GM21786 (cell line): Measurements from ENCODE around the gene RYR3.

Source experiments
- ATAC-seq: cut with Tn5 transposase; IDR thresholded peaks from one replicate; pipeline ENCODE4 v1.9.1; 2021; ENCODE audit not compliant: unreplicated experiment

The RYR3 gene

DNA sequence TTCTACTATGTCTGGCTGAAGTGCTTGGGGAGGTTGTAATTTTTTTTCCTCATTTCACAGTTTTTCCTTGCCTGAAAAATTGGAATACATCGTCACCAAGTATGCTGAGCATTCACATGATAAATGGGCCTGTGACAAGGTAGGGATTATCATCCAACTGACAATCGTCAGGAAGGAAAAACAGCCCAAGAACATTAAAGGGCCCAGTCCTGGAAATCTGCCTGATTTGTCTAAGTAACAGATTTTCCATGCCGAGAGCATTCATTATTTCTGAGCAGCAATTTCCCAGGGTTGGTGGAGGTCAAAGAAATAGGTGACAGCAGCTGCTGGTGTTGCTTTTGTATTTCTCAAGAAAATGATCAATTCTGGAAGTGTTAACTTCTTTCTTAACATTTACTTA lies 431.5 kb downstream of the RYR3 start:
- ATAC-seq: no peak

DNA sequence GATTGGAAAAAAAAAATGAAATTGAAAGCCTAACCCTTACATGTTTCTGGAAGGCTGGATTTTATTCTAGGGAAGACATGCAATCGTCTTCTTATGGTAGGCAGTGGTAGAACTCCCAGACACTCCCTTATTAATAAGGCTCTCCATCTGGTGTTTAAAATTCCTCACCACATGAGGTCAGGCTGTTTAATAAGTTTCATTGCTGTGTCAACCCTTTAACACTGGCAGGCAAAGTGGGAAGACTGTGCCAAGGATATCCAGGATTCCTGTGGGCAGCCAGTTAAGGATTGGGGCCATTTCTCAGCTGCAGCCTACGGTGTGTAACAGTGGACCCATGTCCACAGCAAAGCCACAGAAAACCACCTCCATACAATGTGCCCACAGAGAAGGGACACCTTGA lies 432.0 kb downstream of the RYR3 start:
- ATAC-seq: no peak

DNA sequence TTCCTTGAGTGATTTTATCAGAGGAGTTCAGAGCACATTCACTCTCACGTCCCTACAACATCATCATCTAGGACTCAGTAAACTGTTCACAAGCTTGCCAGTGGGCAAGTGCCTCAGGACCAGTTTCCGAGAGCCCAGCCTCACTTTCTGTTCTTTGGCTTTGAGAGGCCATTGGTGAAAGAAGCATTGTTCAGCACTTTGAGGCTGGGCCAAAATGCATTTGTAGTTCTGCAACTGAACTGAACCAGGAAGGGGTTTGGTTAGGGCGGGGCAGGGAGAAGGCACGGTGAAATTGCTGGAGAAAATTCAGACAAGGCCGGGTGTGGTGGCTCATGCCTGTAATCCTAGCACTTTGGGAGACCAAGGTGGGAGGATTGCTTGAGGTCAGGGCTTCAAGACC lies 435.4 kb downstream of the RYR3 start:
- ATAC-seq: no peak

DNA sequence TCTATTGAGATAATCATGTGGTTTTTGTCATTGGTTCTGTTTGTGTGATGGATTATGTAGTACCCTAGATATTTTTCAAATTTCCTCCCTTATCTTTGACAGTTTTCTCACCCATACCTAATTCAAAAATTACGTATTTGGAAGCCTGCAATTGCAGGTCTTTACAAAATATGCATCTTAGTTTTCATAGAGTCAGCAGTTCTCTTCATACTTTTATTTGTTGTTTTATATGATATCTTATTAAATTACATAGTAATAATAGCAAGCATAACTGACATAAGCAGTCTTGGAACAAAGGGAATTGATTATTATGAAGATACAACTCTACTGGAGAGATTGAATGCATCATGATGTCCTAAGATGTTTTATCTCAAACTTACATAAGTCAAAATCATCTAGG lies 442.2 kb downstream of the RYR3 start:
- ATAC-seq: no peak

DNA sequence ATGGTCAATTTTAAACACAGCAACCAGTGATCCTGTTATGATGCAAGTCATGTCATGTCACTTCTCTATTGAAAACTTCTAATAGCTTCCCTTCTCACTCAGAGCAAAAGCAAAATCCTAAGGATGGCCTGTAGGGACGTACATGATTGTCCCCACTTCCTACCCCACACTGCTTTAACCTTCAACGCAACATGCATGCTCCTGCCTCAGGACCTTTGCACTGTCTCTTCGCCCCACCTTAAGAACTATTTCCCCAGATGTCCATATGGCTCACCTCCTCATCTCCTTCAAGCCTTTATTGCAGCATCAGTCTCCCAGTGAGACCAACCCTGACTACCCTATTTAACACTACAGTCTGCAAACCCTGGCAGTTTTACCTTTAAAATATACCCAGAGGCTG lies 443.5 kb downstream of the RYR3 start:
- no peak for ATAC-seq

DNA sequence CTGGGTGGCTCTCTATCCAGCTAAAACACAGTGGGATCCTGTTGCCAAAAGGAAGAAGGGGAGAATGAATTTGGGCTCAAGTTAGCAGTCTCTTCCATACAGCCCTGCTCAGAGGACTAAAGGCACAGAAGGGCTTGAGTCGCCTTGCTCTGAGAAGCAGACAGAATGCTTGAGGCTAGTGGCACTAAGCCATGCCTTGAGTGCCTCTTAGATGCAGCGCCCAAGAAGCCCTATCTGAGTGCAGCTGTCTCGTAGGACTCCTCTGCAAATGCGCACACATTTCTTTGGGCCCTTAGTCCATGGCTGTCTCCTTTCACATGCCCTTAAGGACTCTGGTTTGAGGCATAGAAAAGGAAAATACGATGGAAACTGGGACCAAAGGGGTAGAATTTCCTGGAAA lies 446.2 kb downstream of the RYR3 start:
- no peak for ATAC-seq

DNA sequence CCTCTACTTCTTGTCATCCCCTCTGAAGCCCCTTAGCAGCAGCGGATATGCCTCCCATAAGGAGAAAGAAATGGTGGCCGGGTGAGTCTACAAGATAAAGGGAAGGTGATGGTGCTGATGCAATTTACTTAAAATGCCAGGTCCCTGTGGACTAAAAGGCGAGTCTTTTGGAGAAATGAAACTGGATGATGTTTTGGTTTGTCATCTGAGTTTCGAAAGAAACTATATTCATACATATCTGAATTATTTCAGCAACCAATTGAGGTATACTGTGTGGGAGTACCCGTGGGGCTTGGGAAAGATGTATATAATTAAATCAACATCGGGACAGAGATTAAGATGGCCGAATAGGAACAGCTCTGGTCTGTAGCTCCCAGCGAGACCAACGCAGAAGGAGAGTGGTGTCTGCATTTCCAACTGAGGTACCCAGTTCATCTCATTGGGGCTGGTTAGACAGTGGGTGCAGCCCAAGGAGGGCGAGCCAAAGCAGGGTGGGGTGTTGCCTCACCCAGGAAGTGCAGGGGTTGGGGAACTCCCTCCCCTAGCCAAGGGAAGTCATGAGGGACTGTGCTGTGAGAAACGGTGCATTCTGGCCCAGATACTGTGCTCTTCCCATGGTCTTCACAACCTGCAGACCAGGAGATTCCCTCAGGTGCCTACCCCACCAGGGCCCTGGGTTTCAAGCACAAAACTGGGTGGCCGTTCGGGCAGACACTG lies 446.9 kb downstream of the RYR3 start:
- ATAC-seq: no peak

DNA sequence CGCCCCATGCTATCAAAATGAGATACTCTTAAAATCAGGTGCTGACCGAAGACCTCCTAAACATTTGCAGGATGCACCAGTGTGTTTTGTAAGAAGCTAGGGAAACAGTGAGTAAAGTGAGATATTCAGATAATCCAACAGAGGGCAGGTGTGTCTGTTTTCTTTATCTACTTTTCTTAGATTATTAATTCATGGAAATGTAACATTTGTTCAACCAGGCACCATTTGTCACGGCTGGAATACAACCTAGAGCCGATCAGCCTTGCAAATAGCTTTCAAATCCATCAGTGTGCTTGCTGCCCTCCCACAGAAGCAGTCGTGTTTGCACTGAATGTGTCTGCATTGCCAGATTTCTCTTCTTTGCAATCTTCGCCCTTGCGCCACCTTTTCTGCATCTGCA lies 455.6 kb downstream of the RYR3 start:
- ATAC-seq: no peak

DNA sequence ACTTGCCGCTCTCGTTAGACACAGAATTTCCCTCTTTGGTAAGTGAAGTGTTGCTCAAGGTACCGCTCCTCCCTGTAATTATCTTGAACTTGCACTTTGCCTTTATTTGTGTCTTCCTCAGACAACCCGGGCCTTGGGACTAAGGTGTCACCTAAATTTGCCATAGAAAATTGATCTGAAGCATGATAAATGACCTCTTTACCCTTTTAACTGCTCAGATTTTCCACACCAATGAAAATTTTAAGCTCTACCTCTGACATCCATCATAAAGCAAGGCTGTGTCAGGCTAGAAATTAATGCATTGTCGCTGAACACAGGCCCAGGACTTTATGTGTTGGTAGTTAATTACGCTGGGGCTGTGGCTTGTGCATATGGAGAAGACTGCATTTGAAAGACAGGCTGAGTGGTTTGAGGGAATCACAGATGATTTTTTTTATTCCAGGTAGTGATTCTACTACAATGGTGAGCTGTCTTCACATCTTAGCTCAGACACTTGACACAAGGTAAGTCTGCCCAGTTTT lies 458.0 kb downstream of the RYR3 start:
- no peak for ATAC-seq

DNA sequence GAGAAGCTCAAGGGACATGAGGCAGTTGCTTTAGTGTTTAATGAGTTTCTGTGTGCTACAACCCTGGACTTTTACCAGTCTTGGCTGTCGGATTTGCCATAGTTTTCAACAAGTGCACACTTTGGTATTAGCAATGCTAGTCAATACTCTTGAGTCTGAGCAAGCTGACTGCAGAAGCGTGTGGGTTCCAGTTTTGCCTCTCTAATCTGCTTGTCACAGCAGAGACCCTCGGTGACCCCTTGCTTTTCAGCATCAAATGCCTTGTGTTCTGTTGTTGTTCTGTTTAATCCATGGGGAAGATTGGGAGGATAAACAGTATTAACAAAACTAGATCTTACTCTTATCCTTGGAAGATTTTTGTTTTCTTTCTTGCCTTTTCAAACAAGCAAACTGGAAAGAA lies 463.2 kb downstream of the RYR3 start:
- no peak for ATAC-seq

DNA sequence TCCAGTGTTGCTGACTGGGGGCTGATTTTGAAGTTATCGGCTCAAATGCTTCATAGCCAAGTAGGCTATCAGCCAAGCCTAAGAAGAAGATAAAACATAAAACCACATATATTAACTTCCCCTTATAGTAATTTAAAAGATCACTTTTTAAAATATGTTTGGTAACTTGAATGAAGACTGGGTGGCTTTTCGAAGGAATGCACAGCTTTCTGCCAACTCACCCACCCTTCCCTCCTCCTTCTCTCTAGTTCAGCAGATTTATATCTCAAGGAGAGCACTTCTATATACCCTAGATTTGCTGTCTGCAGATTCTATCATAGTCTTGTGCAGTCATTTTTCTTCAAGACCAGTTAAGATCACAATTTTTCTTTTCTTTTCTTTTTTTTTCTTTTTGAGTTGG lies 468.1 kb downstream of the RYR3 start:
- ATAC-seq: no peak

DNA sequence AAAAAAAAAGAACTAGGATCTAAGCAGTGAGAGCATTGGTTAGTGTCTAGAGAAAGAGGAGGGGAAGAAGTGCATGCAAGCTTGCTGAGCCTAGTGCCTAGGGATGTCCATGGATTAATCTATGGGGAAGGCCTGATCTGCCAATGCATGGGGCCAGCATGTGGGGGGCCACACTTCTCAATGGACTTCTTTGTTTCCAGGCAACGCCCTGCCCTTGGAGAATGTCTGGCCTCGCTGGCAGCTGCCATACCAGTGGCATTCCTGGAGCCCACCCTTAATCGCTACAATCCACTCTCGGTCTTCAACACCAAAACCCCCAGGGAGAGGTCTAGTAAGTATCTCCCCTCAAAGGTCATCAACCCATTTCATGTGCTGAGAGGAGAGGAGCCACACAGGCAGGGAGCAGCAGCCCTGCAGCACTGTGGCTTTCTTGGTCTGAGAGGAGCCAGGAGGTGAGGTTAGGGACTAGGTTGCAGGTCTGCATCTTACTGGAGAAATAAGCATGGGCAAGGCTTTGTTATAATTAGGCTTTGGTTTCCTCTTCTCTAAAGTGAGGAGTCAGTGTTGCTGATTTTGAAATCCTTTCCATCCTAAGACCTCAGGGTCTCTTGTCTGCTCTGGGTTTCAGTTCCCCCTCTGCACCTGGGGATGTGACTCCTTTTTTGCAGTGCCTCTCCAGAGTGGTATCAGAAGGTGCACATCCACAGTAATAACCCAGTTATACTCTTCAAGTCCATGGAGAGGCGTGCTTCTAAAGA lies 469.4 kb downstream of the RYR3 start:
- no peak for ATAC-seq

DNA sequence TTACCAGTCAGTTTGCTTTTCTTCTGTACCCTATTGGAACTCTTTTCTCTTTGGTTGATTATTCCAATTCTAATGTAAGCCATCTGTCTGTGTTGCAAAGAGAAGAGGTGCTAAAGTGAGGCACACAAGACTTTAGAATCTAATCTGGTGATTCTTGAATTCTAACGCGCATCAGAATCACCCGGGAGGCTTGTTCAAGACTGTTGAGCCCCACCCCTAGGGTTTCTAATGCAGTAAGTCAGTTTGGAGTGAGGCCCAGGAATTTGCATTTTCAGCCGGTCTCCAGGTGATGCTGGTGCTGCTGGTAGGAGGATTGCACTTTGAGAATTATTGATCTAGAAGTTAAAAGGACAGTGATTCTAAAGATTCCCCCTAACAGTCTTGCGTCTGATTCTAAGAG lies 472.2 kb downstream of the RYR3 start:
- no peak for ATAC-seq

DNA sequence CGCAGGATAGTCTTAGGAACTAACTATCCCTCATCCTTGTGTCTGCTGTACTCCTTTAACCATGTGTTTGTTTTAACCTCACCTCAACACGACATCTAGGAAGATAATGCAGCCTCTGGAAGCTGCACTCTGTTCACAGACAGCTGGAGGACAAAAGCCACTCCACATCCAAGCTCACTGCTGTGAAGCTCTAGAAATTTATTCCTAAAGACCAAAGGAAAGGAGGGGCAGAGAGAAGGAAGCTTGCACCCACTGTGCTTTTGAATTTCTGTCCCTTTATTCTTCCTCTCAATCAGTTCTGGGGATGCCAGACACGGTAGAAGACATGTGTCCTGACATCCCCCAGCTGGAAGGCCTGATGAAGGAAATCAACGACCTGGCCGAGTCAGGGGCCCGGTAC lies 474.6 kb downstream of the RYR3 start:
- no peak for ATAC-seq

DNA sequence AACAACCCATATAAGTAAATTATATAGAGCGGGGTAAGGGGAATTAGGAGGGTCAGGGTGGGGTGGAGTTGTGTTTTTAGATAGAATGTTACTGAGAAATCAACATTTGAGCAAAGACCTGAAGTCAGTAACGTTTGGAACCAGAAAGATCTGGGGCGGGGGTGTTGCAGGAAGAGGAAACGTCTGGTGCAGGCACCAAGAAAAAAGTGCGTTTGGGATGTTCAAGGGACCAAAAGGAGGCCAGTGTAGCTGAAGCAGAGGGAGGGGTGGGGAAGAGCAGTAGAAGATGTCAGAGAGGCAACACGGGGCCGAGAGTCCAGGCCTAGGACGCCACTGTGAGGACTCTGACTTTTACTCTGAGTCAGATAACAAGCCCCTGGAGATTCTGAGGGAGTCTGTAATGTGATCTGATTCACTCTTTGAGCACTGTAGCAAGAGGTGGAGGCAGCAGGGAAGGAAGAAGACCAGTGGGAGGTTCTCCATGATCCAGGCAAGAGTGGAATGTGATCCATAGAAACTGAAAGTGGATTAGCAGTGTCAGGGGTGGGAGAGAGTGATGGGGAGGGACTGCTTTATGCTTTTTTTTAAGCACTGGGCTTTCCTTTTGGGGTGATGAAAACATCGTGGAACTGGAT lies 478.3 kb downstream of the RYR3 start:
- no peak for ATAC-seq

DNA sequence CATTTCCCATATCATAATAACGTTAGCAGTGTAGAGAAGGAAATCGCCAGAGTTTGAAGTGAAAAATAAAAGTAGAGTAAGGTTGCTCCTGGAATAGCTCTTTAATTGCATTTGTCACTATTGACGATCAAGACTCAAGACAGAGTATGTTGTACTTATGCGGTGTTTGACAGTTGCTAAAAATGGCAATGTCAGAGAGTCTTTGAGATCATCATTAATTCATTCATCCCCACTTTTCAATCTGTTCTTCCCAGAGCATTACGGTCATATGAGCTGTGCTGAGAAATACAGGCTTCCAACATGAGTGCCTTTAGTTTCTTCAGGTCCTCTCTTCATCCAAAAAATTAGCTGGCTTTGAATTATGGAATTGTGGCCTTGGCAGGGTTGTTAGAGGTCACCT lies 483.7 kb downstream of the RYR3 start:
- no peak for ATAC-seq

DNA sequence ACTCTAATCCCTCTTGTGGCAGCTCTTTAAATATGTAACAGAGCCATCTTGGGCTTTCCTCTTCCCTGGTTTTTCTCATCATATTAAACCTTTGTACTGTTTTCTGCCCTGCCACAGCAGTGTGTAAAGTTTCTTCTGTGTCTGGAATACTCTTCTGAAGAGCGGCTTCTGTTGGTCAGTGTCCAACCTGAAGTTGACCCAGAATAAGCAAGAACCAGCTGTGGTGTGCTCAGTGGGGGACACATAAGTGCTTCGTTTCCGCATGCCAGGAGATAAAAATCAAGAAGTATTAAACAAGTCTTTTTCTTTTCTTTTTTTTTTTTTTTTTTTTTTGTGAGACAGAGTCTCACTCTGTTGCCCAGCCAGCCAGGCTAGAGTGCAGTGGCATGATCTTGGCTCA lies 484.3 kb downstream of the RYR3 start:
- no peak for ATAC-seq

DNA sequence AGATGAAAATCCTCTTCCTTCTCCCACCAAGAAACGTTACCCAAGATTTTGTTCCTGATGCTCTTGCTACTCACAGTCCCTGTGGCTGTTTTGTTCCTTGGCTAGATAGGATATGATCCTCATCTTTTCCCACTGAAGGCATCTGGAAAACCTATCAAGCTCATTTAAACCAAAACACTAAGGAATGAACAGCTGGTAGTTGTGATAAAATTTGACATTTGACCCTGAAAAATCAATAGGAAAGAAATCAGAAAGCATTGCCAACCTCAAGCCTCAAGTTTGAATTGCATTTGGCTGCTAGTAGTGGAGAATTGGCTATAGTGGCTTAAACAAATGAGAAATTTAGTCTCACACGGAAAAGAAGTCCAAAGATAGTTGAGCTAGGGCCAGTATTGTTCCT lies 486.9 kb downstream of the RYR3 start:
- ATAC-seq: no peak

DNA sequence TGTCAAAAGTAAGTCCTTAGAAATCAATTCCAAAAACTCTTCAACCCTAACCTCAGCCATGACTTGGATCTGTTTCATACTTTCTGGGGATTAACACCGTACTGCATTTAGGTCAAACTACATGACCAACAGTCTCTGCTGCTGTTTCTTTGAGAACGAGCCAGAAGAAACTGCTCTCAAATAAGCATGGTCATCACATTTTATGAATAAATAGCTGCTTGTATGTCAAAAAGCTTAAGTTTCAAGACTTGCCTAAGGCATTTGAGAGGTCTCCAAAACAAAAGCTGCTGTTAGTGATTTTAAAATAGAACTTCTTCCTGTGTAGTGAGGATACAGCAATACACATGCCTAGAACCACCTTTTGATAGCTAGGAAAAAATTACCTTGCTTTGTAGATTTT lies 491.2 kb downstream of the RYR3 start:
- ATAC-seq: no peak

DNA sequence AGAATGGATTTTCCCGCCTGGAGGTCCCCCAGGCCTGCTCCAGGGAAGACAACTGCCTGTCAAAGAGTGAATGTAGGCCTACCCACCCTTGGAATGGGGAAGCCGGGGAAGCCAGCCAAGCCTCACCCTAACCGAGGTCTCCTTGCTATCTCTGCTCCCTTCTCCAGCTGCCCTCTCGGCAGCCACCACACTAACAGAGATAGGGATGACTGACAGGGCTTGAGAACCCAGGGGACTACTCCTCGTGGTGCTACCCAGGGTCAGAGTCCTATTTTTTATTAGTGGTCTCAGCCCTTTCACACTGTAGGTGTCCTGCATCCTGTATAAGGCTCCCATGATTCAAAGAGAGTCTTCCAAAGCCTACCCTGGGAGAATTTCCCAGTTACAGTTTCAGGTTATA lies 496.9 kb downstream of the RYR3 start:
- no peak for ATAC-seq

DNA sequence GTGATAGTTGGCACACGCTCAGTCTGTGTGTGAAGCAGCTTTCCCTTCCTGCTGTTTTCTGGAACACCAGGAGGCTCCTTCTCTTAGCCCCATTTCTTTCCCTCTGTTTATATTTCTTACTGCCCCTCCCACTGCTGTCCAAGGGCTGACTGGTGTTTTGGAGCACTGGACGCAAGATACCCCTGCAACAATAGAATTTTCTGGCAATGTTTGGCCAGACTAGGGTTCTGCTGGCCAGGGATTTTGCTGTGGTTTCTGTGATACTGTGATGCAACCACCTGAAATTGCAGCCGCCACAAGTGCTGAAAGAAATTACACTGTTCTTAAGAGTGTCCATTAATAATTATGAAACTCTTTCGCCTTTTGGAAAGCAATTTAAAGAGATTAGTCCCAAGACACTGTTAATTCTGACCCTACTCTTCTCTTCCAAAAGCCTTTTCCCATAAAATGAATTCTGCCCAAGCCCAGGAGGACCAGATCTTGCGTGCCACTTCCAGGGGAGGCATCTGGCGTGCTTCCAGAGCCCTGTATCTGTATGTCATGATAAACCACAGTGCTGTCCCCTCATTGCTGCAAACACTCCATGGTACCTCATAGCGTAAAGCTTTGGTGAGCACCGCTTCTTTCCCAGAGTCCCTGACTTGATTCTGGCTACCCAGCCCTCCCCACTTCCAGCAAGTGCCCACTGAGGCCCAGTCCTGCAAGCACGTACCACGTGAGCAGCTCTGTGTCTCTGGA lies 498.1 kb downstream of the RYR3 start:
- ATAC-seq: no peak
